Measurements from ENCODE around the gene FAM72A. TPM values are rescaled to one million over a fixed set of nuclear protein-coding genes. Genes with fewer than 3 reads are reported as not detected.

Gene FAM72A
- total RNA-seq, 6 experiments from 2014 or later = 6.8 to 8.2 (median 7.2) TPM

DNA sequence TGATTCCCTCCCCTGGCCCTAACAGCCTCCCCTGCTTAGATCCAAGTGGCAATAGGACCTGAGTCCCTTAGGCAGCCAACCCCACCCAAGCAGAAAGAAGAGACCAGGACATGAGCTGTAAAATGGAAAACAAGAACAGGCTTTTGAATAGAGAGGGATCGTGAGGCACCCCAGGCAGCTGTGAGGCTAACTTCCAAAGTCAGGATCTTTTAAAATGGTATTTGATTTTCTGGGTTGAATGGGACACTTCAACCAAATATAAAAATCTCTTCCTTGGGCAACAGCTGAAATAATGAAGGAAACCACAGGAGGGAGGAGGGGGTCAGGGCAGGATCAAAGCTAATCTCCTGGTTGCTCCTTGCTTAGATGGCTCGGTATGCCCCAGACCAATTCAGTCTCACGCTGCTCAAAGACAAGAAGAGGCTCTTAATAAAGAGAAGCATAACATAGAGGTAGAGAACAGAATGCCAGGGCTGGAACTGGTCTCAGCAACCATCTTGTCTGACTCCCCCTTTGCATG lies 56.8 kb downstream of the FAM72A start:
- DNase-seq = no peak
- H3K27ac Mint-ChIP-seq = no peak overlapping the region
- H3K27me3 Mint-ChIP-seq (ENCODE audit: insufficient read depth) = peaks cover 62% of the 10 kb centered on the region
- H3K4me3 Mint-ChIP-seq = no peak overlapping the region
- TF ChIP-seq, protein P1, sequence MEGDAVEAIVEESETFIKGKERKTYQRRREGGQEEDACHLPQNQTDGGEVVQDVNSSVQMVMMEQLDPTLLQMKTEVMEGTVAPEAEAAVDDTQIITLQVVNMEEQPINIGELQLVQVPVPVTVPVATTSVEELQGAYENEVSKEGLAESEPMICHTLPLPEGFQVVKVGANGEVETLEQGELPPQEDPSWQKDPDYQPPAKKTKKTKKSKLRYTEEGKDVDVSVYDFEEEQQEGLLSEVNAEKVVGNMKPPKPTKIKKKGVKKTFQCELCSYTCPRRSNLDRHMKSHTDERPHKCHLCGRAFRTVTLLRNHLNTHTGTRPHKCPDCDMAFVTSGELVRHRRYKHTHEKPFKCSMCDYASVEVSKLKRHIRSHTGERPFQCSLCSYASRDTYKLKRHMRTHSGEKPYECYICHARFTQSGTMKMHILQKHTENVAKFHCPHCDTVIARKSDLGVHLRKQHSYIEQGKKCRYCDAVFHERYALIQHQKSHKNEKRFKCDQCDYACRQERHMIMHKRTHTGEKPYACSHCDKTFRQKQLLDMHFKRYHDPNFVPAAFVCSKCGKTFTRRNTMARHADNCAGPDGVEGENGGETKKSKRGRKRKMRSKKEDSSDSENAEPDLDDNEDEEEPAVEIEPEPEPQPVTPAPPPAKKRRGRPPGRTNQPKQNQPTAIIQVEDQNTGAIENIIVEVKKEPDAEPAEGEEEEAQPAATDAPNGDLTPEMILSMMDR (IDR thresholded peaks at IDR 0.05) = no peak
- no peaks in the 10 kb centered on the region for H3K9me3 Mint-ChIP-seq
- H3K4me1 Mint-ChIP-seq (ENCODE audit: low read depth) = no peaks in the 10 kb centered on the region
- no peaks in the 10 kb centered on the region for H3K36me3 Mint-ChIP-seq (ENCODE audit: low read depth)

DNA sequence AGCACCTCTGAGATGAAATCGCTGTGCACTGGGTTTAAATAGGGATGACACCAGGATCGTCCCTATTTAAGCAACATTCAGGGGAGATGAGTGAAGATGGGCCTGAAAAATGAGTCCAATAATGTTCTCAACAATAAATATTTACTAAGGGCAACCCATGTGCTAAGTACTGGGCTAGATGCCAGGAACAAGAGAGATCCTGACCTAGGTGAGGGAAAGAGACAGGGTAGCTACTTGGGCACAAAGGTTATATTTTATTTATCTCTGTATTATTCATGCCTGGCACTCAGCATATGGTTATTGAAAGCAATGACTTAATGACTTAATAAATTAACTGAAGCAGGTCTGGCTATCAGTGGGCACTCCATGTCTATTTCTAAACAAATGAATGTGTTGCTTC lies 58.0 kb downstream of the FAM72A start:
- H3K9me3 Mint-ChIP-seq = no peaks in the 10 kb centered on the region
- TF ChIP-seq, protein P1 (IDR thresholded peaks at IDR 0.05) = no peak
- no peaks in the 10 kb centered on the region for H3K4me1 Mint-ChIP-seq (ENCODE audit: low read depth)
- no peak overlapping the region for H3K4me3 Mint-ChIP-seq
- H3K36me3 Mint-ChIP-seq (ENCODE audit: low read depth) = no peaks in the 10 kb centered on the region
- no peak overlapping the region for H3K27ac Mint-ChIP-seq
- DNase-seq = no peak
- H3K27me3 Mint-ChIP-seq (ENCODE audit: insufficient read depth) = peaks cover 65% of the 10 kb centered on the region

DNA sequence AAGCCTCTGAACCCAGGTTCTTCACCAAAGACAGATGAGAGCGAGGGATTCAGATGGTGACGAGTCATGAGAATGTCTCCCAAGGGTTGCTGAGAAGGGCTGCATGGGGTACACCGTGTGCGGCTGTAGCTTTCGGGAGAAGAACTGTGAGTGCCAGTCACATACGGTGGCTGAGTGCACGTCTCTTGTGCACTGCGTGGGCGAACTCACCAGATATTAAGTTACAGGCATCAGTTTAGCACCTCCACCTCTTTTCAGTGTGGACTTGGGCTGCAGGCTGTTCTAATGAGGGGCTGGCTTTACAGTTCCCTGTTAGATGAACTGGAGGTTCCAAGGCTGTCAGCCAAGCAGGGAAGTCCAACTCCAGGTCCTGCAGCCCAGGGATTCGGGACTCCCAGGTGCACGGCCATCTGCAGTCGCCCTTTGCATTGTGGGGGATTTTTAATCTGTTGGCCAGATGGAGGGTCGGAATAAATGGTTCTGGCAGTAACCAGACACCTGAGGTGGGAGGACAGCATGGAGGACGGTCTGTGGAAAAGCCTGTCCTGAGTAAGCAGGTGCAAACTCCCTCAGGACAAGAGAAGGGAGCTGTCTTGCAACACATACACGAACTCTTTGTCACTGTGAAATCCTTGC lies 59.0 kb downstream of the FAM72A start:
- Mint-ChIP-seq H3K9me3 (no peaks in the 10 kb centered on the region), H3K27me3 (ENCODE audit: insufficient read depth) (peaks cover 70% of the 10 kb centered on the region), H3K36me3 (ENCODE audit: low read depth) (no peaks in the 10 kb centered on the region), H3K4me3 (no peak overlapping the region), H3K27ac (no peak overlapping the region), H3K4me1 (ENCODE audit: low read depth) (no peaks in the 10 kb centered on the region)
- DNase-seq = no peak
- TF ChIP-seq, protein P1 (IDR thresholded peaks at IDR 0.05) = no peak

DNA sequence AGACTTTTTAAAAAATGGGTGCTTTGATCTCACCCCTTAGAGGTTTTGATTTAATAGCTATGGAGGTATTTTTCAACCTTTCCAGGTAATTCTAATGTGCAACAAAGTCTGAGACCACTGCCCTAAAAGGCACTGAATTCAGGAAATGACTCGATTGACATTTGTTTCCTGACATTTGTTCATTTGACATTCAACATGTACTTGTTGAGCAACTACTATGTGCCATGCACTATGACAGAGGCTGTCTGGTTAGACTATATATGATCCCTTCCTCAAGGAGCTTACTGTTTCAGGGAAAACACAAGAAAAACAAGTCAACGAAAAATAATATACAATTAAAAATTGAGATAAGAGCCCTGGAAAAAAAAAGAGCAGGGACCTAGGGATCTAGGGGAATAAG lies 59.9 kb downstream of the FAM72A start:
- DNase-seq = no peak
- Mint-ChIP-seq H3K9me3 (0 out of 2 replicates have a peak, but pooled peaks cover 3% of the 10 kb centered on the region), H3K4me1 (ENCODE audit: low read depth) (no peaks in the 10 kb centered on the region), H3K36me3 (ENCODE audit: low read depth) (no peaks in the 10 kb centered on the region), H3K27ac (no peak overlapping the region), H3K27me3 (ENCODE audit: insufficient read depth) (peaks cover 77% of the 10 kb centered on the region), H3K4me3 (no peak overlapping the region)
- TF ChIP-seq, protein P1 (IDR thresholded peaks at IDR 0.05) = no peak

DNA sequence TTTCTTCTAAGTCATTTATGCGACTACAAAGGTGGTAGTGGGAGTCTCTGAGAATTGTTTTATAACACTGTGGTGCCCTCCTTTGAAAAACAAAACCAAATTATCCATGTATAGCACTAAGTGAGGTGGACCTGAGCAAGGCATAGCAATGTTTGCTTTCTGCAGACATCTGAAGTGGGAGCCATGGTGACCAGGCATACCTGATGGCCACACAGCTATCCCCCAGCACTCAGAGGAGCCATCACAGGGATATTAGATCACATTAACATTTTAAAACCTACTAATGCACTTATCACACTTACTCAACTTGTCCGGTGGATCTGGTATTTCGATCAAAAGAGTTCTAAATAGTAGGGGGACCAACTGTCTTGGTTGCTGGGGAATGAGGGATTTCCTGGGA lies 60.6 kb downstream of the FAM72A start:
- TF ChIP-seq, protein P1 (IDR thresholded peaks at IDR 0.05) = no peak
- Mint-ChIP-seq H3K27ac (no peak overlapping the region), H3K4me1 (ENCODE audit: low read depth) (no peaks in the 10 kb centered on the region), H3K4me3 (no peak overlapping the region), H3K36me3 (ENCODE audit: low read depth) (no peaks in the 10 kb centered on the region), H3K27me3 (ENCODE audit: insufficient read depth) (peaks cover 80% of the 10 kb centered on the region), H3K9me3 (0 out of 2 replicates have a peak, but pooled peaks cover 3% of the 10 kb centered on the region)
- no peak for DNase-seq
